ENCODE results near the gene AOPEP.

- TF ChIP-seq CTCF (IDR thresholded peaks at IDR 0.05) (no peak), POLR2A (IDR thresholded peaks at IDR 0.05) (no peak)
These were observed 22.9 kb upstream of the AOPEP start for GRCh38 chr9:94703488-94704140.

All from heart left ventricle (tissue), 13 donors.